Keratinocyte (primary cell): Measurements from ENCODE around the gene LASP1NB.

Experiments used
- DNase-seq: peaks from one replicate; pipeline ENCODE4 v3.0.0-alpha.2; 2011; ENCODE audit warnings: low read depth, missing footprints, low spot score
- FAIRE-seq: peaks from 2 replicates; lab custom pipeline; 2011; peaks lifted over from hg19 to GRCh38; lab: Jason Lieb, UNC
- H2AFZ ChIP-seq: 2 replicates; pipeline ENCODE4 v1.6.0; 2012; ENCODE audit warnings: low read length, control low read depth, inconsistent platforms; ENCODE audit not compliant: control insufficient read depth
- H3K27ac ChIP-seq: 2 replicates; pipeline ENCODE4 v1.5.1; 2011; ENCODE audit warnings: low read length; ENCODE audit not compliant: control insufficient read depth, insufficient read depth
- H3K27me3 ChIP-seq: 3 replicates; pipeline ENCODE4 v1.6.0; 2011; ENCODE audit warnings: low read length; ENCODE audit not compliant: control insufficient read depth, insufficient read depth; ENCODE audit errors: extremely low read depth
- H3K36me3 ChIP-seq, 2 experiments: 2 replicates in 1 of 2; 3 replicates in 1 of 2; pipeline ENCODE4 v1.5.1; 2011; ENCODE audit warnings: low read length in 2 of 2, mild to moderate bottlenecking in 1 of 2; ENCODE audit not compliant: control insufficient read depth in 2 of 2, insufficient read depth in 2 of 2; ENCODE audit errors: extremely low read depth in 1 of 2
- H3K4me1 ChIP-seq: 3 replicates; pipeline ENCODE4 v1.5.1; 2011; ENCODE audit warnings: low read length; ENCODE audit not compliant: control insufficient read depth, insufficient read depth; ENCODE audit errors: extremely low read depth
- H3K4me2 ChIP-seq: 3 replicates; pipeline ENCODE4 v1.6.0; 2011; ENCODE audit warnings: low read depth, low read length; ENCODE audit not compliant: control insufficient read depth, insufficient read depth; ENCODE audit errors: extremely low read depth
- H3K4me3 ChIP-seq, 3 experiments: fragments of 200-600 bp in 1 of 3; sonication (generic) in 1 of 3; 2 replicates in 2 of 3; 3 replicates in 1 of 3; pipeline ENCODE4 v1.5.1; 2011 to 2016; ENCODE audit warnings: low read length in 3 of 3, mild to moderate bottlenecking in 3 of 3, control low read depth in 2 of 3, inconsistent platforms in 1 of 3, low read depth in 1 of 3, mixed read lengths in 1 of 3, mixed run types in 1 of 3, moderate library complexity in 1 of 3; ENCODE audit not compliant: control insufficient read depth in 2 of 3, insufficient read depth in 2 of 3; ENCODE audit errors: extremely low read depth in 1 of 3
- H3K79me2 ChIP-seq: 2 replicates; pipeline ENCODE4 v1.6.0; 2012; ENCODE audit warnings: low read length; ENCODE audit not compliant: control insufficient read depth, insufficient read depth
- H3K9ac ChIP-seq: 3 replicates; pipeline ENCODE4 v1.6.0; 2011; ENCODE audit warnings: low read length; ENCODE audit not compliant: control insufficient read depth, insufficient read depth; ENCODE audit errors: extremely low read depth
- H3K9me1 ChIP-seq: 3 replicates; pipeline ENCODE4 v1.6.0; 2011; ENCODE audit warnings: low read length; ENCODE audit not compliant: control insufficient read depth, insufficient read depth; ENCODE audit errors: extremely low read depth
- H3K9me3 ChIP-seq: 2 replicates; pipeline ENCODE4 v1.5.1; 2012; ENCODE audit warnings: low read depth, low read length; ENCODE audit not compliant: control insufficient read depth
- H4K20me1 ChIP-seq: 3 replicates; pipeline ENCODE4 v1.6.0; 2011; ENCODE audit warnings: low read length; ENCODE audit not compliant: control insufficient read depth, insufficient read depth; ENCODE audit errors: extremely low read depth
- EZH2 ChIP-seq: IDR thresholded peaks from one replicate; pipeline ENCODE4 v1.6.1; 2012; ENCODE audit warnings: inconsistent platforms, mild to moderate bottlenecking, low read length, moderate library complexity
- dilution Hi-C: fragments of 300-500 bp; cut with MboI; formaldehyde crosslinking; loops from one replicate; pipeline ENCODE4 v1.7.0; 2020; ENCODE audit warnings: low sequenced_read_pairs; ENCODE audit not compliant: extremely low pct_ligation_motif_present
- TF ChIP-seq, protein P1 (sequence below), 3 experiments: IDR thresholded peaks in 1 of 3; conservative IDR thresholded peaks in 1 of 3; optimal IDR thresholded peaks in 1 of 3; 2 replicates in 2 of 3; 3 replicates in 1 of 3; pipeline versions ENCODE3 to v1.5.1; 2011; ENCODE audit warnings: low read length in 3 of 3, mild to moderate bottlenecking in 3 of 3, moderate library complexity in 2 of 3, control low read depth in 1 of 3, inconsistent platforms in 1 of 3; ENCODE audit not compliant: insufficient read depth in 2 of 3; ENCODE audit errors: extremely low read depth in 1 of 3

The LASP1NB gene

DNA sequence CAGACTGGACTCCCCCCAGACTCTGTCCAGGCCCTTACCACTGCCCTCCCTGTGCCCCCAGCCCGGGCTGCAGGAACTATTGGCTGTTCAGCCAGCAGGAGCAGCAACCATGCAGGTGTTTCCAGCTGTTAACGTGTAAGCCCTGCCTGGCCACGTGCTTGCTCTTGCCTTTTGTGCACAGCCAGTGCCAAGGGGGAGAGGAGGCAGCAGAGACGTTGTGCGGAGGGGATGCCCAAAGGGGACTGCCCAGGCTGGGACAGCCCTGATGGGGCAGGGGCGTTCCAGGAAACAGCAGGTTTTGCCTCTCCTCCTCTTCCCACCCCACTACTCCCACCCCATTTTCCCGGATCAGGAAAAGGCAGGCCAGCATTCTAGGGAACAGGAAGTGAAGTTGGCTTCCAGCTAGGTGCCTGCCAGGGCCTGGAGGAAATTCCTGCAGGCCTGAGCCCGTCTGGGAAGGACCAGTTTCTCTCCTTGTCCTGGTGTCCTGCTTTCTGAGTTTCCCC lies 16.7 kb upstream of the LASP1NB start:
- H4K20me1 ChIP-seq = peaks cover 4% of the 10 kb centered on the region
- DNase-seq = no peak
- TF ChIP-seq EZH2 = no peak
- TF ChIP-seq, protein P1, sequence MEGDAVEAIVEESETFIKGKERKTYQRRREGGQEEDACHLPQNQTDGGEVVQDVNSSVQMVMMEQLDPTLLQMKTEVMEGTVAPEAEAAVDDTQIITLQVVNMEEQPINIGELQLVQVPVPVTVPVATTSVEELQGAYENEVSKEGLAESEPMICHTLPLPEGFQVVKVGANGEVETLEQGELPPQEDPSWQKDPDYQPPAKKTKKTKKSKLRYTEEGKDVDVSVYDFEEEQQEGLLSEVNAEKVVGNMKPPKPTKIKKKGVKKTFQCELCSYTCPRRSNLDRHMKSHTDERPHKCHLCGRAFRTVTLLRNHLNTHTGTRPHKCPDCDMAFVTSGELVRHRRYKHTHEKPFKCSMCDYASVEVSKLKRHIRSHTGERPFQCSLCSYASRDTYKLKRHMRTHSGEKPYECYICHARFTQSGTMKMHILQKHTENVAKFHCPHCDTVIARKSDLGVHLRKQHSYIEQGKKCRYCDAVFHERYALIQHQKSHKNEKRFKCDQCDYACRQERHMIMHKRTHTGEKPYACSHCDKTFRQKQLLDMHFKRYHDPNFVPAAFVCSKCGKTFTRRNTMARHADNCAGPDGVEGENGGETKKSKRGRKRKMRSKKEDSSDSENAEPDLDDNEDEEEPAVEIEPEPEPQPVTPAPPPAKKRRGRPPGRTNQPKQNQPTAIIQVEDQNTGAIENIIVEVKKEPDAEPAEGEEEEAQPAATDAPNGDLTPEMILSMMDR (optimal IDR thresholded peaks at IDR 0.05 in 1 of 3, IDR thresholded peaks at IDR 0.05 in 1 of 3, conservative IDR thresholded peaks at IDR 0.05 in 1 of 3; ENCODE audit: extremely low read depth in 1 of 3, insufficient read depth in 2 of 3, low read length in 3 of 3) = no peak
- peaks cover 27% of the 10 kb centered on the region for H3K4me1 ChIP-seq
- H3K27ac ChIP-seq = peak overlapping the region; percentile 29
- peak; percentile 87 for FAIRE-seq
- H3K9me3 ChIP-seq = no peaks in the 10 kb centered on the region
- peaks cover 53% of the 10 kb centered on the region for H3K79me2 ChIP-seq
- H3K9me1 ChIP-seq = no peaks in the 10 kb centered on the region
- H2AFZ ChIP-seq = no peak overlapping the region
- dilution Hi-C loops = no loop called here
- H3K36me3 ChIP-seq = peaks cover 16 to 25% of the 10 kb centered on the region in 2 experiments
- H3K9ac ChIP-seq = peak overlapping the region; percentile 23
- no peaks in the 10 kb centered on the region for H3K27me3 ChIP-seq
- H3K4me3 ChIP-seq = no peak overlapping the region
- H3K4me2 ChIP-seq = no peak overlapping the region

DNA sequence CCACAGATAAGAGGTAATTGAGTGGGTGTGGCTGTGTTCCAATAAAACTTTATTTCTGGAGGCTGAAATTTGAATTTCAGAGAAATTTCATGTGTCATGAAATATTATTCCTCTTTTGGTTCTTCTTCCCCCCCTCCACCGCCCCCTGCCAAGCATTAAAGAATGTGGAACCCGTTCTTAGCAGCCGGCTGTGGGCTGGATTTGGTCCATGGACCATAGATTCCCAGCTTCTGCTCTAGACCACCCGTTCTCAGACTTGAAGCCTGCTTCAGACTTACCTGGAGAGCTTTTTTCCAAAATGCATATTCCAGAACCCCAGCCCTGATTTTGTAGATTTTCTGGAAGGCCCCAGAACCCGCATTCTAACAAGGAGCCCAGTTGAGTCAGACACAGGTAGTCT lies 15.1 kb upstream of the LASP1NB start:
- Histone ChIP-seq H3K36me3 (peaks cover 31 to 34% of the 10 kb centered on the region in 2 experiments), H3K9me1 (no peaks in the 10 kb centered on the region), H3K79me2 (peaks cover 45% of the 10 kb centered on the region), H3K9me3 (no peaks in the 10 kb centered on the region), H3K9ac (no peak overlapping the region), H4K20me1 (peaks cover 4% of the 10 kb centered on the region), H3K4me2 (no peak overlapping the region), H2AFZ (no peak overlapping the region), H3K27ac (no peak overlapping the region), H3K4me3 (no peak overlapping the region), H3K27me3 (no peaks in the 10 kb centered on the region), H3K4me1 (peaks cover 27% of the 10 kb centered on the region)
- TF ChIP-seq EZH2 = no peak
- TF ChIP-seq, protein P1 (optimal IDR thresholded peaks at IDR 0.05 in 1 of 3, IDR thresholded peaks at IDR 0.05 in 1 of 3, conservative IDR thresholded peaks at IDR 0.05 in 1 of 3; ENCODE audit: extremely low read depth in 1 of 3, insufficient read depth in 2 of 3, low read length in 3 of 3) = no peak
- dilution Hi-C loops = no loop called here
- FAIRE-seq (no peak), DNase-seq (no peak)
